GM12878 (cell line): ENCODE results near the gene GRM7. TPM values are rescaled to one million over a fixed set of nuclear protein-coding genes. Genes with fewer than 3 reads are reported as not detected.

Source experiments
- ATAC-seq: fragments of 200-7000 bp; cut with Tn5 transposase; 3 replicates; pipeline ENCODE4 v1.9.1; 2020; ENCODE audit warnings: mild to moderate bottlenecking, moderate library complexity
- BruUV-seq: library from RNA; stranded (reverse); fragments of 400-500 nt; replicated peaks from 2 replicates; lab custom pipeline; 2021; lab: Mats Ljungman, UMichigan
- CTCF ChIA-PET: fragments of 300-600 bp; sonication (Branson Sonifier 250); formaldehyde crosslinking; extraction: SDS; loops from one replicate; lab custom pipeline; 2021; ENCODE audit warnings: inconsistent platforms; lab: Yijun Ruan, JAX
- POLR2A ChIA-PET: fragments of 350-600 bp; formaldehyde crosslinking; extraction: SDS; loops from one replicate; lab custom pipeline; 2021; ENCODE audit warnings: inconsistent platforms; lab: Charles Lee
- RAD21 ChIA-PET: fragments of 300-600 bp; sonication (Branson Sonifier 250); formaldehyde crosslinking; loops from one replicate; lab custom pipeline; 2023; ENCODE audit warnings: antibody characterized with exemption; ENCODE audit not compliant: unreplicated experiment; lab: Charles Lee
- SMC1A ChIA-PET: fragments of 300-600 bp; sonication (Branson Sonifier 250); formaldehyde crosslinking; loops from one replicate; lab custom pipeline; 2023; ENCODE audit not compliant: unreplicated experiment, uncharacterized antibody; lab: Charles Lee
- DNase-seq: peaks from one replicate; pipeline ENCODE4 v3.0.0-alpha.2; 2011; ENCODE audit warnings: low read depth, low spot score
- FAIRE-seq: peaks from 3 replicates; lab custom pipeline; 2011; peaks lifted over from hg19 to GRCh38; lab: Jason Lieb, UNC
- H2AFZ ChIP-seq: 2 replicates; pipeline ENCODE4 v1.6.0; 2011; ENCODE audit warnings: low read depth, low read length, control low read depth; ENCODE audit not compliant: control insufficient read depth
- H3K27ac ChIP-seq: 2 replicates; pipeline ENCODE4 v1.5.1; 2011; ENCODE audit warnings: control low read depth; ENCODE audit not compliant: control insufficient read depth, insufficient read depth
- H3K27me3 ChIP-seq, 2 experiments: replicated peaks in 1 of 2; 2 replicates each; pipeline versions ENCODE4 v1.6.0 to v1.6.1; 2011; ENCODE audit warnings: low read length in 1 of 2; ENCODE audit not compliant: control insufficient read depth in 2 of 2, insufficient read depth in 2 of 2
- H3K36me3 ChIP-seq, 2 experiments: 2 replicates each; pipeline ENCODE4 v1.5.1; 2011; ENCODE audit warnings: low read length in 1 of 2; ENCODE audit not compliant: control insufficient read depth in 2 of 2, insufficient read depth in 2 of 2
- H3K4me1 ChIP-seq: 2 replicates; pipeline ENCODE4 v1.6.1; 2011; ENCODE audit warnings: mild to moderate bottlenecking, low read length, moderate library complexity, mixed read lengths; ENCODE audit not compliant: control insufficient read depth, insufficient read depth
- H3K4me2 ChIP-seq: 2 replicates; pipeline ENCODE4 v1.6.0; 2011; ENCODE audit warnings: control low read depth; ENCODE audit not compliant: control insufficient read depth, insufficient read depth
- H3K4me3 ChIP-seq: fragments of 200-600 bp; sonication (generic); 2 replicates; pipeline ENCODE4 v1.5.1; 2016
- H3K79me2 ChIP-seq: 2 replicates; pipeline ENCODE4 v1.6.0; 2011; ENCODE audit warnings: low read length; ENCODE audit not compliant: control insufficient read depth, insufficient read depth
- H3K9ac ChIP-seq: 2 replicates; pipeline ENCODE4 v1.8.0; 2011; ENCODE audit warnings: low read length, control low read depth, mixed read lengths; ENCODE audit not compliant: control insufficient read depth, insufficient read depth
- H3K9me3 ChIP-seq: replicated peaks from 3 replicates; pipeline ENCODE4 v1.5.1; 2011; ENCODE audit warnings: mild to moderate bottlenecking, low read length; ENCODE audit not compliant: control insufficient read depth, insufficient read depth
- H4K20me1 ChIP-seq: 2 replicates; pipeline ENCODE4 v1.6.0; 2011; ENCODE audit not compliant: control insufficient read depth, insufficient read depth
- BCL11A ChIP-seq: IDR thresholded peaks from 2 replicates; pipeline ENCODE4 v1.6.1; 2011; ENCODE audit warnings: low read depth, low read length
- FOXM1 ChIP-seq: IDR thresholded peaks from 2 replicates; pipeline ENCODE4 v1.6.1; 2012; ENCODE audit warnings: low read depth, mild to moderate bottlenecking, inconsistent platforms, low read length, moderate library complexity
- RUNX3 ChIP-seq: IDR thresholded peaks from 2 replicates; pipeline ENCODE4 v1.6.1; 2012; ENCODE audit warnings: low read length, inconsistent platforms
- SRF ChIP-seq, 2 experiments: IDR thresholded peaks; 2 replicates each; pipeline ENCODE4 v1.6.1; 2011; ENCODE audit warnings: low read depth in 2 of 2, low read length in 2 of 2, mild to moderate bottlenecking in 1 of 2, moderate library complexity in 1 of 2
- TCF7 ChIP-seq: IDR thresholded peaks from 2 replicates; pipeline ENCODE4 v1.6.1; 2014; ENCODE audit warnings: antibody characterized with exemption, borderline replicate concordance
- ZNF592 ChIP-seq: fragments of 450-650 bp; IDR thresholded peaks from 2 replicates; pipeline ENCODE4 v1.6.1; 2017; ENCODE audit warnings: mild to moderate bottlenecking, moderate library complexity
- WGBS: methylation state at CpG from one replicate; pipeline ENCODE4 v1.1.6; 2016; ENCODE audit warnings: low lambda C conversion rate; ENCODE audit not compliant: insufficient replicate concordance, insufficient coverage; ENCODE audit errors: missing lambda C conversion rate; 5-methylcytosine and 5-hydroxymethylcytosine counted together
- in situ Hi-C: fragments of 300-500 bp; cut with MboI; formaldehyde crosslinking; loops from 9 replicates; pipeline ENCODE4 v1.14.3; 2018; ENCODE audit warnings: mixed read lengths
- intact Hi-C: fragments of 100-400 bp; cut with micrococcal nuclease; formaldehyde crosslinking; loops from one replicate; pipeline ENCODE4 v1.14.2; 2022; ENCODE audit not compliant: unreplicated experiment
- polyA plus RNA-seq, 11 experiments: library from polyadenylated mRNA; depleted of rRNA in 4 of 11; unstranded in 6 of 11; stranded (reverse) in 5 of 11; fragments of >200 nt; fragmentation: Nextera tagmentation in 4 of 11; fragmentation: Illumina TruSeq in 1 of 11; extraction: Ambion mirVana in 4 of 11; extraction: Trizol in 1 of 11; gene quantifications; 1 replicate in 1 of 11; 2 replicates in 10 of 11; pipeline versions ENCODE4 v1.2.1 to v1.2.3, GENCODE V29; 2011 to 2016; ENCODE audit warnings: inconsistent platforms in 2 of 11, missing spikeins in 2 of 11, low read depth in 1 of 11
- total RNA-seq, 4 experiments: library from RNA; depleted of rRNA in 3 of 4; stranded (reverse); fragments of >200 nt in 3 of 4; fragmentation: Illumina TruSeq in 1 of 4; extraction: Trizol in 1 of 4; gene quantifications; 2 replicates each; pipeline versions ENCODE4 v1.2.1 to v1.2.3, GENCODE V29; 2013 to 2021

Gene GRM7
- total and polyA plus RNA-seq, 10 of the 15 experiments (the other 5 are each of a cell fraction or from before 2014, with no cell fraction given): not detected

DNA sequence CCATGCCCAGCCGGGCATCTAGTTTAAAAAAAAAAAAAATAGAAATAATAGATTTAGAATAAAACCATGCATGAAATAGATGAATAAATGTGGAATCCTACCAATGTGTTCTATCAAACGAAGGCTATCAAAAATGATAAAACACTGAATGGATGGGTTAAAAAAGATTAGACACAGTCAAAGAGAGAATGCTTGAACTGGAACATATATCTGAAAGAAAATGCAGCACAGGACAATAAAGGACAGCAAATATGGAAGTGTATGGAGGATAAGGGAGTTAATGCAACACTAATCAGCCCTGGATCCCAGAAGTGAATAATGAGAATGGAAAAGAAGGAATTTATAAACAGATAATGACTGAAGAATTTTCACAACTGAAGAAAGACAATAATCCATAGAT, 571.7 kb downstream of the GRM7 start:
- Histone ChIP-seq H3K4me2 (no peak overlapping the region), H3K79me2 (no peaks in the 10 kb centered on the region), H3K27me3 (no peaks in the 10 kb centered on the region), H3K4me3 (no peak overlapping the region), H3K9ac (no peak overlapping the region), H2AFZ (no peak overlapping the region), H3K36me3 (no peaks in the 10 kb centered on the region), H3K9me3 (no peaks in the 10 kb centered on the region), H3K4me1 (no peaks in the 10 kb centered on the region), H4K20me1 (no peaks in the 10 kb centered on the region), H3K27ac (no peak overlapping the region)
- BruUV-seq: no TSS peak
- SMC1A ChIA-PET: no interaction called here
- RAD21 ChIA-PET: no interaction called here
- 21% methylated on average over 2 of the region's 2 CpGs for WGBS
- FAIRE-seq: no peak
- no peak for TF ChIP-seq RUNX3
- no peak for TF ChIP-seq FOXM1
- TF ChIP-seq TCF7: no peak
- intact Hi-C loops (no loop called here), in situ Hi-C loops (no loop called here)
- POLR2A ChIA-PET: no interaction called here
- ATAC-seq: no peak
- no peak for DNase-seq
- CTCF ChIA-PET: no interaction called here

DNA sequence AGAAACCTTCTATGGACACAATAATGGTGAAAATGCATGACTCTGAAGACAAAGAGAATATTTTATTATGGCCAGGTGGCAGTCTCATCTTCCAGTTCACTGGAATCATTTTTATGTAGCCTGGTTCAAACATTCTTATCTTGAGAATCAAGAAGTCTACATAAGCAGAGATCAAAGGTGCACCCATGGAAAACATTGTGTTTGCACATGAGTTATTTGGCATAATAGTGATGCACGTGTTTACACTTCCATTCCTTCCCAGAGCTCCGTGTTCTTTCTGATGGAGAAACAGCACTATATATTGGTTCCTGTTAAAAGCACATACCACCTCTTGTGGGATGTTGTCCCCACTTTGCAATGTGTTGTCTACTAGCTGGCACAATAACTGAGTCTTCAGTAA, 572.2 kb downstream of the GRM7 start:
- Histone ChIP-seq H3K4me2 (no peak overlapping the region), H4K20me1 (no peaks in the 10 kb centered on the region), H3K9me3 (no peaks in the 10 kb centered on the region), H2AFZ (no peak overlapping the region), H3K27me3 (no peaks in the 10 kb centered on the region), H3K79me2 (no peaks in the 10 kb centered on the region), H3K4me1 (no peaks in the 10 kb centered on the region), H3K36me3 (no peaks in the 10 kb centered on the region), H3K9ac (no peak overlapping the region), H3K27ac (no peak overlapping the region), H3K4me3 (no peak overlapping the region)
- in situ Hi-C loops (no loop called here), intact Hi-C loops (no loop called here)
- FAIRE-seq: no peak
- ATAC-seq: no peak
- no peak for TF ChIP-seq BCL11A
- TF ChIP-seq ZNF592: no peak
- TF ChIP-seq SRF (IDR thresholded peaks at IDR 0.05; ENCODE audit: low read depth in 2 of 2, low read length in 2 of 2): no peak
- SMC1A ChIA-PET: interaction anchor here (0.6 kb wide), 1 partner anchor 962 kb away, joined by 3 read pairs; no protein-coding TSS in a partner anchor
- RAD21 ChIA-PET: no interaction called here
- 0% methylated on average over 2 of the region's 2 CpGs for WGBS
- DNase-seq: no peak
- CTCF ChIA-PET: no interaction called here
- BruUV-seq: no TSS peak
- POLR2A ChIA-PET: no interaction called here
